Activated CD8-positive, alpha-beta T cell treated with anti-CD3 and anti-CD28 coated beads for 36 hours (primary cell): ENCODE results near the gene MGST2. TPM values are rescaled to one million over a fixed set of nuclear protein-coding genes. Genes with fewer than 3 reads are reported as not detected.

Source experiments
- ATAC-seq: fragments of 200-7000 bp; cut with Tn5 transposase; one replicate; pipeline ENCODE4 v1.10.0; 2021; ENCODE audit warnings: mild to moderate bottlenecking, moderate library complexity
- CTCF ChIA-PET: fragments of 350-600 bp; sonication (Branson Sonifier 250); formaldehyde crosslinking; loops from one replicate; lab custom pipeline; 2021; ENCODE audit warnings: antibody characterized with exemption; lab: Charles Lee
- POLR2A ChIA-PET: fragments of 350-600 bp; sonication (Branson Sonifier 250); formaldehyde crosslinking; loops from one replicate; lab custom pipeline; 2021; ENCODE audit warnings: antibody characterized with exemption; lab: Charles Lee
- DNase-seq: peaks from one replicate; pipeline ENCODE4 v3.0.0-alpha.2; 2020
- H3K27ac Mint-ChIP-seq: one replicate; pipeline ENCODE4 v1.8.0; 2021; ENCODE audit warnings: mild to moderate bottlenecking, mixed read lengths
- H3K27me3 Mint-ChIP-seq: one replicate; pipeline ENCODE4 v1.8.0; 2021; ENCODE audit warnings: mixed read lengths
- H3K36me3 Mint-ChIP-seq: one replicate; pipeline ENCODE4 v1.8.0; 2021; ENCODE audit warnings: low read depth, mixed read lengths
- H3K4me1 Mint-ChIP-seq: one replicate; pipeline ENCODE4 v1.8.0; 2021; ENCODE audit warnings: low read depth, mixed read lengths
- H3K4me3 Mint-ChIP-seq: one replicate; pipeline ENCODE4 v1.8.0; 2021; ENCODE audit warnings: mild to moderate bottlenecking, moderate library complexity, mixed read lengths
- H3K9me3 Mint-ChIP-seq: one replicate; pipeline ENCODE4 v1.8.0; 2021; ENCODE audit warnings: mixed read lengths
- intact Hi-C: fragments of 100-400 bp; cut with micrococcal nuclease; formaldehyde crosslinking; loops from one replicate; pipeline ENCODE4 v1.10.0; 2022
- total RNA-seq, 2 experiments: library from RNA; stranded (reverse); gene quantifications; one replicate each; pipeline ENCODE4 v1.2.3, GENCODE V29; 2021
- TF ChIP-seq, protein P1 (sequence below): fragments of 200-600 bp; IDR thresholded peaks from one replicate; pipeline ENCODE4 v1.8.0; 2022; ENCODE audit warnings: antibody characterized with exemption, mild to moderate bottlenecking

MGST2 gene
- total RNA-seq, 2 experiments from 2014 or later, result 11.7 to 12.4 TPM

GRCh38 chr4:139712882-139713281, 47.3 kb downstream of the MGST2 start:
- H3K27me3 Mint-ChIP-seq, result no peaks in the 10 kb centered on the region
- ATAC-seq, result no peak
- H3K27ac Mint-ChIP-seq, result no peak overlapping the region
- CTCF ChIA-PET, result no interaction called here
- no peak for DNase-seq
- peaks cover 1% of the 10 kb centered on the region for H3K9me3 Mint-ChIP-seq
- POLR2A ChIA-PET, result no interaction called here
- H3K36me3 Mint-ChIP-seq, result no peaks in the 10 kb centered on the region
- TF ChIP-seq, protein P1, sequence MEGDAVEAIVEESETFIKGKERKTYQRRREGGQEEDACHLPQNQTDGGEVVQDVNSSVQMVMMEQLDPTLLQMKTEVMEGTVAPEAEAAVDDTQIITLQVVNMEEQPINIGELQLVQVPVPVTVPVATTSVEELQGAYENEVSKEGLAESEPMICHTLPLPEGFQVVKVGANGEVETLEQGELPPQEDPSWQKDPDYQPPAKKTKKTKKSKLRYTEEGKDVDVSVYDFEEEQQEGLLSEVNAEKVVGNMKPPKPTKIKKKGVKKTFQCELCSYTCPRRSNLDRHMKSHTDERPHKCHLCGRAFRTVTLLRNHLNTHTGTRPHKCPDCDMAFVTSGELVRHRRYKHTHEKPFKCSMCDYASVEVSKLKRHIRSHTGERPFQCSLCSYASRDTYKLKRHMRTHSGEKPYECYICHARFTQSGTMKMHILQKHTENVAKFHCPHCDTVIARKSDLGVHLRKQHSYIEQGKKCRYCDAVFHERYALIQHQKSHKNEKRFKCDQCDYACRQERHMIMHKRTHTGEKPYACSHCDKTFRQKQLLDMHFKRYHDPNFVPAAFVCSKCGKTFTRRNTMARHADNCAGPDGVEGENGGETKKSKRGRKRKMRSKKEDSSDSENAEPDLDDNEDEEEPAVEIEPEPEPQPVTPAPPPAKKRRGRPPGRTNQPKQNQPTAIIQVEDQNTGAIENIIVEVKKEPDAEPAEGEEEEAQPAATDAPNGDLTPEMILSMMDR, result no peak
- intact Hi-C loops, result no loop called here
- no peak overlapping the region for H3K4me3 Mint-ChIP-seq
- no peaks in the 10 kb centered on the region for H3K4me1 Mint-ChIP-seq

DNA sequence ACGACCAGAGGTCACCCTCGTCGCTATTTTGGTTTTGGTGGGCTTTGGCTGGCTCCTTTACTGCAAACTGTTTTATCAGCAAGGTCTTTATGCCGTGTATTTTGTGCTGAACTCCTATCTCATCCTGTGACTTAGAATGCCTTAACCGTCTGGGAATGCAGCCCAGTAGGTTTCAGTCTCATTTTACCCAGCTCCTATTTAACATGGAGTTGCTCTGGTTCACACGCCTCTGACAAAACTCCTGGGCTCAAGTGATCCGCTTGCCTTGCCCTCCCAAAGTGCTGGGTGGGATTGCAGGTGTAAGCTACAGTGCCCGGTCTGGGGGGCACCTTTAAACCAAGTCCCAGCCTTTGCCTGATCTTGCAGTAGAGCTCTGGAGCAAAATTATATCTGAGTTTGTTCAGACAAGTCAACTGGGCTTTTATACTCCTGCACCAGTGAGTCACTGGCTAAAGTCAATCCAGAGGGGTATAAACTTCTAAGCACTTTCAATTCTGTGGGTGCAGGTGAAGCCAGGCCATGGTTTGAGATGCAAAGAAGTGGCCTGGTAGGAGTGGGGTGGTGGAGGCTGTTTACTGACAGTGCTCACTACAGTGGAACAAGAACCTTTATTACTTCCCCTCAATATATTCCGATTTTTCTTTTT, 50.2 kb downstream of the MGST2 start:
- POLR2A ChIA-PET, result no interaction called here
- Mint-ChIP-seq H3K27ac (no peak overlapping the region), H3K27me3 (no peaks in the 10 kb centered on the region), H3K4me3 (no peak overlapping the region), H3K9me3 (no peaks in the 10 kb centered on the region), H3K36me3 (no peaks in the 10 kb centered on the region), H3K4me1 (no peaks in the 10 kb centered on the region)
- intact Hi-C loops, result no loop called here
- DNase-seq, result no peak
- TF ChIP-seq, protein P1, result no peak
- ATAC-seq, result no peak
- CTCF ChIA-PET, result no interaction called here

GRCh38 chr4:139718358-139718757, 52.7 kb downstream of the MGST2 start:
- no peak for ATAC-seq
- POLR2A ChIA-PET, result no interaction called here

GRCh38 chr4:139718833-139719232, 53.2 kb downstream of the MGST2 start:
- Mint-ChIP-seq H3K27ac (no peak overlapping the region), H3K36me3 (no peaks in the 10 kb centered on the region), H3K27me3 (no peaks in the 10 kb centered on the region), H3K4me1 (no peaks in the 10 kb centered on the region), H3K9me3 (no peaks in the 10 kb centered on the region), H3K4me3 (no peak overlapping the region)
- ChIA-PET POLR2A (no interaction called here), CTCF (interaction anchor here (1.0 kb wide), 1 partner anchor 115 kb away, joined by 3 read pairs; no protein-coding TSS in a partner anchor)
- TF ChIP-seq, protein P1, result no peak
- ATAC-seq (no peak), DNase-seq (no peak)
- intact Hi-C loops, result no loop called here

More at GRCh38 chr4:139718358-139718757, 52.7 kb downstream of the MGST2 start:
- CTCF ChIA-PET, result interaction anchor here (1.0 kb wide), 1 partner anchor 115 kb away, joined by 3 read pairs; no protein-coding TSS in a partner anchor
- Mint-ChIP-seq H3K27me3 (no peaks in the 10 kb centered on the region), H3K9me3 (no peaks in the 10 kb centered on the region), H3K4me1 (no peaks in the 10 kb centered on the region), H3K4me3 (no peak overlapping the region), H3K27ac (no peak overlapping the region), H3K36me3 (no peaks in the 10 kb centered on the region)
- intact Hi-C loops, result no loop called here
- no peak for DNase-seq
- TF ChIP-seq, protein P1, result no peak

- no peak overlapping the region for H3K27ac Mint-ChIP-seq
- ChIA-PET POLR2A (no interaction called here), CTCF (interaction anchor here (1.0 kb wide), 1 partner anchor 116 kb away, joined by 3 read pairs; no protein-coding TSS in a partner anchor)
- no peaks in the 10 kb centered on the region for H3K27me3 Mint-ChIP-seq
- DNase-seq (no peak), ATAC-seq (no peak)
- no peaks in the 10 kb centered on the region for H3K36me3 Mint-ChIP-seq
- no peaks in the 10 kb centered on the region for H3K4me1 Mint-ChIP-seq
- H3K9me3 Mint-ChIP-seq, result no peaks in the 10 kb centered on the region
- H3K4me3 Mint-ChIP-seq, result no peak overlapping the region
- TF ChIP-seq, protein P1, result no peak
- intact Hi-C loops, result no loop called here
These were observed 53.9 kb downstream of the MGST2 start for GRCh38 chr4:139719381-139720101.
